ENCODE data around the gene MN1.

The MN1 gene

DNA sequence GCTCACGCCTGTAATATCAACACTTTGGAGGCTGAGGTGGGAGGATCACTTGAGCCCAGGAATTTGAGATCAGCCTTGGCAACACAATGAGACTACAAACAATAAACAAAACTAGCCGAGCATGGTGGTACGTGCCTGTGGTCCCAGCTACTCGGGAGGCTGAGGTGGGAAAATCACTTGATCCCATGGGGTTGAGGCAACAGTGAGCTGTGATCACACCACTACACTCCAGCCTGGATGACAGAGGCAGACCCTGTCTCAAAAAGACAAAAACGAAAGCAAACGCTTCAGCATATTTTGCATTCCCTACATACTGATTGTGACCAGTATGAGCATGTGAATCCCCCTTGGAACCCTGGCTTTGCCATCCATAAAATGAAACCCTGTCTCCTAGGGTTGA lies 33.9 kb upstream of the MN1 start:
- Mint-ChIP-seq H3K4me1 (ENCODE audit: low read depth) (peaks cover 13% of the 10 kb centered on the region), H3K27me3 (no peaks in the 10 kb centered on the region), H3K9me3 (ENCODE audit: low read depth) (peaks cover 8% of the 10 kb centered on the region), H3K36me3 (peaks cover 16% of the 10 kb centered on the region), H3K27ac (no peak overlapping the region), H3K4me3 (no peak overlapping the region)

DNA sequence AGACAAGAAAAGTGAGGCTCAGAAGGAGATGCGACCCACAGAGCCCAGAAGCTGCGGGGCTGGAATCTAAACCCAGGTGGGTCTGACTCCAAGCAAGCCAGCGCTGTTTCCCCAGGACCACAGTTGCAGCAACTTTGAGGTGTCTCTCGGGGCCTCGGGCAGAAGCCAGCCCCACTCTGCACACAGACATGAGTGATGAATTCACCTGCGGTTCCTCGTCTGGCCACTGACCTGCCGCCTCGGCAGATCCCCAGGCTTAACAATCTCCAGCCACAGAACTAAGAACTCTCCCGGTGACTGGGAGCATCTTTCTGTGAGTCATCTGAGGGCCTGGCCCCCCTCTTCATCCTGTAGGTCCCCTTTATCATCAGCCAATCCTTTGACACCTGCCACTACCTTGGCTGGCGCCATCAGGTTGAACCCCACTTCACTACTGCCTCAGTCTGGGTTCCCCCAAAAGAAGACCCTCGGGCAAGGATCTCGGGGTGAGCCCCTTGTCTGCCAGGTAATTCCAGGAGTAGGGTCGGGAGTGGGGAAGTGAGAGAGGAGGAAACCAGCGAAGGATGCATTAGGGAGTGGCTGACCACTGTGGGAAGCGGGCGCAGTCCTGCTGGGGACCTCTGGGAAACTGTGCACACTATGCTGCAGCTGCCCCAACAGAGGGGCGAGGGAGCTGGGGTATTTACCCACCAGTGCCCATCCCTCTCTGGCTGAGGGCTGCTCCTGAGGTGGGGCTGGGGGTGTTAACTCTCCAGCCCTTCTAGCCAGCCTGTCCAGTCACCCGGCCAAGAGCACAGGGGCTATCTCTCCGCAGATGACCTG lies 33.0 kb upstream of the MN1 start:
- H3K27me3 Mint-ChIP-seq, result no peaks in the 10 kb centered on the region
- H3K27ac Mint-ChIP-seq, result no peak overlapping the region
- peaks cover 8% of the 10 kb centered on the region for H3K9me3 Mint-ChIP-seq (ENCODE audit: low read depth)
- peaks cover 12% of the 10 kb centered on the region for H3K36me3 Mint-ChIP-seq
- peaks cover 13% of the 10 kb centered on the region for H3K4me1 Mint-ChIP-seq (ENCODE audit: low read depth)
- H3K4me3 Mint-ChIP-seq, result no peak overlapping the region

DNA sequence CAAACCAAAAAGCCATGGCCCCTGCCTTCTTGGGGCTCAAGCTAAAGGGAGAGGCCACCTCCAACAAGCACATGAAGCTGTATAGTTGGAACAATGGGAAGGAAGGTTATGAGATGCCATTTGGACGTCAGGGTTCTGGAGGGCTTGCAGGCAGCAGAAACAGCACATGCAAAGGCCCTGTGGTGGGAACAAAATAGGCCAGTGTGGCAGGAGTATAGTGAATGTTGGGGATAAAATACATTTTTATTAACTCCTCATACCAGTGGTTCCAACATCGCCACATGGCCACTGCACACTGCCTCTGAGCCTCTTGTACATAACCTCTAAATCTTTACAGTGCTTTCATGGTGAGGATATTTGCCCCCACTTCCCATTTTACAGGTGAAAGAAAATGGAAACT lies 32.2 kb upstream of the MN1 start:
- Mint-ChIP-seq H3K9me3 (ENCODE audit: low read depth) (peaks cover 7% of the 10 kb centered on the region), H3K36me3 (peaks cover 10% of the 10 kb centered on the region), H3K27me3 (no peaks in the 10 kb centered on the region), H3K4me3 (no peak overlapping the region), H3K27ac (no peak overlapping the region), H3K4me1 (ENCODE audit: low read depth) (peaks cover 13% of the 10 kb centered on the region)

DNA sequence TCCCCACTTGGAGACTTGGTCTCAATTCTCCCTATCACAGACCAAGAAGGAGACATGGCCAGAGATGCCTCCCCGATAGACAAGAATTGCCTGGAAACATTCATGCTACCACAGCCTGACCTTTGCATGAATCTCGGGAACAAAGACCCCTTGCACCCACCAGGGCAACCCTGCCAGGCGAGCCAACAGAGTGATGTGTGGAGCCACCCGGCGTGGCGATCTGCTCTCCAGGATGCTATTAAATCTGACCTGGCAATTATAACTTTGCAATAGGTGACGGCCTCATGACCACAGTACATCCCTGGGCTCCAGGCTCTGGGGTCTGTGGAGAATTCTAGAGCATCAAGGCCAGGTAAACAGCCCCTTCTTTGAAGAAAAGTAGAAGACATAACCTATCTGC lies 31.1 kb upstream of the MN1 start:
- Mint-ChIP-seq H3K27ac (no peak overlapping the region), H3K4me1 (ENCODE audit: low read depth) (peaks cover 13% of the 10 kb centered on the region), H3K9me3 (ENCODE audit: low read depth) (peaks cover 2% of the 10 kb centered on the region), H3K4me3 (no peak overlapping the region), H3K36me3 (peaks cover 5% of the 10 kb centered on the region), H3K27me3 (no peaks in the 10 kb centered on the region)

DNA sequence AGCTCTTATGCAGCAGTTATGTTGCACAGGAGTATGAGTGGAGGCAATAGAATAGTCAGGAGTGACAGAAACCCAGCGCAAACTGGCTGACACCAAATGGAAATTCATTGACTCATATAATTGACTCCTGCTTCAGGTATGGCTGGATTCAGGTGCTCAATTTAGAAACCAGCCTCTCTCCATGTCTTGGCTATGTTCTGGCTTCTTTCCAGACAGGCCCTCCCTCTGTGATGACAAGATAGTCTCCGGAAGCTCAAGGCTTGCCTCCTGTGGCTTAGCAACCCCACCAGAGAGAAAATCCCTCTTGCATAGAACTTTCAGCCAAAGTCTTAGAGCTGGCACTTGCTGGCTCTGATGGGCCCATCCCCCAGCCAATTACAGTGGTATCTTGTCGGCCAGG lies 28.1 kb upstream of the MN1 start:
- no peaks in the 10 kb centered on the region for H3K27me3 Mint-ChIP-seq
- H3K4me3 Mint-ChIP-seq, result no peak overlapping the region
- H3K36me3 Mint-ChIP-seq, result no peaks in the 10 kb centered on the region
- H3K4me1 Mint-ChIP-seq (ENCODE audit: low read depth), result peaks cover 13% of the 10 kb centered on the region
- H3K27ac Mint-ChIP-seq, result no peak overlapping the region
- H3K9me3 Mint-ChIP-seq (ENCODE audit: low read depth), result no peaks in the 10 kb centered on the region

DNA sequence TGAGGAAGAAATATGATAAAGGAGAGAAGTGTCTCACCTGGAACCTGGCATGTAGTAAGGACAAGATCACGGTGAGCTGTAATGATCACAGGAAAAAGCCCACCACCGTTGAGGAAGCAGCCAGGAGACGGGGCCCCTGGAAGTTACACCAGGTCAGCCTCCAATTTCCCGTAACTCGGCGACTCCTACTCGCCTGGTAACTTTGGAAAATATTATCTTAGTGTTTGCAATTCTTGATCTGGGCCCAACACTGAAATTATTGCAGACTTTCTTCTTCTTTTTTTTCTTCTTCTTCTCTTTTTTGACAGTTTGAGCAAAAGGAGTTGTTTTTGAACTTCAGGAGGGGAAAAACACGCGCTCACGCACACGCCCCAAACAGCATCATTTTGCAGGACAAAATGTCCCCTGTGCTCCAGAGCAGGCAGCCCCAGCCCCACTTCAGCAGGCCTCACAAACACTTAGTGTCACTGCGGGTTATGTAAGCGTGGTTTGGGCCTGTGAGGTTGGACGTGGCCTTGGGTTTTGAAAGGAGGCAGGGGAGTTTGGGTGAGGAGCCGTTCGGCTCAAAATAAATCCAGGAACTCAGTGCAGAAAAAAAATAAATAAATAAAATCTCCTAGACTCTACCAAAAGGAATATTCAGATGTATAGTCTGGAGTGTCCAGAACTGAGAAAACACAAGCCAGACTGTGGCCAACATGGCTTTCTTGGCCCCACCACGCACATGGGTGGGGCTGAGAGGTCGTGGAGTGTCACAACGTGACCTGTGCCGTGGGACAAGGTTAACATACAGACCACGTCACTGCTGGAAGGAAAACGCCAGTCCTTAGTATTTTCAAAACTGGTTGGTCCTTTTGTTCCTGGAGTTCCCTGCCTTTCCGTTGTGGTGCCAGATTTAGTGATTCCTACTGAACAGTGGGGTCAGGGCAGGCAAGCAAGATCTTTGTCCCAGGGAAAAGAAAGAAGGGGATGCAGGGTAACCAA lies 26.3 kb upstream of the MN1 start:
- Mint-ChIP-seq H3K9me3 (ENCODE audit: low read depth) (no peaks in the 10 kb centered on the region), H3K4me1 (ENCODE audit: low read depth) (peaks cover 13% of the 10 kb centered on the region), H3K4me3 (no peak overlapping the region), H3K36me3 (peaks cover 2% of the 10 kb centered on the region), H3K27me3 (no peaks in the 10 kb centered on the region), H3K27ac (no peak overlapping the region)

DNA sequence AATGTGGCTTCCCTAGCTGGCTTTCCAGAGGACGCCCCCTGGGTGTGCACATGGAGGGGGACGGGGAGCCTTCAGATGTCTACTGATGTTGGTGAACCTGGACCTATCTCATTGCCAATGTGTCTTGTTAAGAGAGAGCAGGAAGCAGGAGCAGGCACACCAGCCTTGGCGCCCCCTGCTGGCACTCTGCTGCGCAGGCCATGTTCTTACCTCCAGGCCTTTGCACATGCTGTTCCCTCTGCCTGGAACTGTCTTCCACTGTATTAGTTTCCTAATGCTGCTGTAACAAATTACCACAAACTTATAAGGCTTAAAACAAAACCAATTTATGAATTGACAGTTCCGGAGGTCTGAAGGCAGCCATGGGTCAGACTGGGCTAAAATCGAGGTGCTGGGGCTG lies 23.6 kb upstream of the MN1 start:
- H3K27me3 Mint-ChIP-seq, result no peaks in the 10 kb centered on the region
- H3K4me1 Mint-ChIP-seq (ENCODE audit: low read depth), result no peaks in the 10 kb centered on the region
- no peak overlapping the region for H3K4me3 Mint-ChIP-seq
- peaks cover 2% of the 10 kb centered on the region for H3K36me3 Mint-ChIP-seq
- H3K9me3 Mint-ChIP-seq (ENCODE audit: low read depth), result no peaks in the 10 kb centered on the region
- no peak overlapping the region for H3K27ac Mint-ChIP-seq

DNA sequence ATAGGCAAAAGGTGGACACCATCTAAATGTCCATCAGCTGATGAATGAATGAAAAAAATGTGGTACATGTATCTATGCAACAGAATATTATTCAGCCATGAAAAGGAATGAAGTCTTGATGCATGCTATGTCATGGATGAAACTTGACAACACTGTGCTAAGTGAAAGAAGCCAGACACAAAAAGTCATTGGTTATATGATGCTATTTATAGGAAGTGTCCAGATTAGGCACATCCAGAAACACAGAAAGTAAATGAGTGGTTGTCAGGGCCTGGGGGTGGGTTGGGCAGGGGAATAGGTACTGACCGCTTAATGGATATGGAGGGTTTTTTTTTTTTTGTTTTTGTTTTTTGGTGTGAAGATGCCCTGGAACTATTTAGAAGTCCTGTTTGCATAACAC lies 21.7 kb upstream of the MN1 start:
- H3K4me3 Mint-ChIP-seq, result no peak overlapping the region
- H3K36me3 Mint-ChIP-seq, result peaks cover 2% of the 10 kb centered on the region
- no peaks in the 10 kb centered on the region for H3K9me3 Mint-ChIP-seq (ENCODE audit: low read depth)
- no peaks in the 10 kb centered on the region for H3K4me1 Mint-ChIP-seq (ENCODE audit: low read depth)
- H3K27ac Mint-ChIP-seq, result no peak overlapping the region
- H3K27me3 Mint-ChIP-seq, result peaks cover 2% of the 10 kb centered on the region

DNA sequence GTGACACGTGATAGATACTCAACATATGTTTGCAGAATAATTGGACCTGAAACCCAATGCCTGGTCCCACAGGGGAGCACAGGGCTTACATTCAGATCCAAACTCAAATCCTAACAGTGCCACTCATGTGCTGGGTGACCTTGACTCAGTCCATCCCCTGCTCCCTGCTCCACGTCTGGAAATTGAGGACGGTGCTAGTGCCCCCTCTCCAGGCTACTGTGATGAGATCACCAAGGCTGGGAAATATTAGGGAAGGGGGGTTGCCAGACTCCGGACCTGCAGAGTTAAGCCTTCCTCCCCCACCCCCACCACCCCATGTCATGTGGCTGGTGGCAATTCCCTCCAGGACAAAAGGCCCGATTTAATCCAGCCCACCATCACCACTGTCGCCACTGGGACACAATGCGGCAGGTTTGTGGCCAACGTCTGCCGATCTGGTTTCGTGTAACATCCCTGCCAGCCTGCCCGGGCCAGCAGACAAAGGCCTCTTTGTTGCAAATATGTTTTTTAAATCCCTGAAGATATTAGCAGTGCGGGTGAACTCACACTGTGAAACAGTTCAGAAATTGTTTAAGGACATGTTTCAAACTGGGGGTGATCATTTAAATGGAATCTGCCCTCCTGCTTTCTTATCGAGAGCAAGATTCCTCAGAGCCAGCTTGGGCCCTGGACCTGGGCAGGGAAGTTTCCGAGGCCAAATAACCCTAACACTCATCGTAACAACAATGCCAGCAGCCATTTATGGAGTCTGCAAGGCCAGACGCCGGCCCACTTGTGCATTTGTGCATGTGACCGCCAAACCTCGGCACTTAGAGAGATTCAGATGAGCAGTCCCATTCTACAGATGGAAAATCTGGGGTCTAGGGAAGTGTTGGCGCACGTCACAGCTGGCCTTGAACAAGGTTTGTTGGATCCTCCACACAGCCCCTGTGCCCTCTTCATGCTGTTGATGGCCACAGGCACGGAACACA lies 19.6 kb upstream of the MN1 start:
- no peaks in the 10 kb centered on the region for H3K9me3 Mint-ChIP-seq (ENCODE audit: low read depth)
- H3K36me3 Mint-ChIP-seq, result peaks cover 2% of the 10 kb centered on the region
- no peak overlapping the region for H3K4me3 Mint-ChIP-seq
- H3K4me1 Mint-ChIP-seq (ENCODE audit: low read depth), result no peaks in the 10 kb centered on the region
- H3K27ac Mint-ChIP-seq, result no peak overlapping the region
- peaks cover 2% of the 10 kb centered on the region for H3K27me3 Mint-ChIP-seq

DNA sequence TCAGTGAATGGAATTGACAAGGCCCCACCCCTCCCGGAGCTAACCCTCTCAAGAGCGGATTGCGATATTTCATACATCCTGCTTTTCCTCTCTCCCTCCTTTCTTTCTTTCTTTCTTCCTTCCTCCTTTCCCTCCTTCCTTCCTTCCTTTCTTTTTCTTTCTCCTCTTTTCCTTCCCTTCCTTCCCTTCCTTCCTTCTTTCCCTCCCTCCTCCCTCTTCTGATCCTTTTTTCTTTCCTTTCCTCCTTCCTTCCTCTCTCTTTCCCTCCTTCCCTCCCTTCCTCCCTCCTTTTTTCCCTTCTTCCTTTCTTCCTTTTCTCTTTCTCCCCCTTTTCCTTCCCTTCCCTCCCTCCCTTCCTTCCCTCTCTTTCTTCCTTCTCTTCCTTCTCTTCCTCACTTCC lies 15.0 kb upstream of the MN1 start:
- H3K27ac Mint-ChIP-seq, result no peak overlapping the region
- H3K36me3 Mint-ChIP-seq, result no peaks in the 10 kb centered on the region
- no peaks in the 10 kb centered on the region for H3K4me1 Mint-ChIP-seq (ENCODE audit: low read depth)
- no peak overlapping the region for H3K4me3 Mint-ChIP-seq
- peaks cover 8% of the 10 kb centered on the region for H3K27me3 Mint-ChIP-seq
- no peaks in the 10 kb centered on the region for H3K9me3 Mint-ChIP-seq (ENCODE audit: low read depth)

DNA sequence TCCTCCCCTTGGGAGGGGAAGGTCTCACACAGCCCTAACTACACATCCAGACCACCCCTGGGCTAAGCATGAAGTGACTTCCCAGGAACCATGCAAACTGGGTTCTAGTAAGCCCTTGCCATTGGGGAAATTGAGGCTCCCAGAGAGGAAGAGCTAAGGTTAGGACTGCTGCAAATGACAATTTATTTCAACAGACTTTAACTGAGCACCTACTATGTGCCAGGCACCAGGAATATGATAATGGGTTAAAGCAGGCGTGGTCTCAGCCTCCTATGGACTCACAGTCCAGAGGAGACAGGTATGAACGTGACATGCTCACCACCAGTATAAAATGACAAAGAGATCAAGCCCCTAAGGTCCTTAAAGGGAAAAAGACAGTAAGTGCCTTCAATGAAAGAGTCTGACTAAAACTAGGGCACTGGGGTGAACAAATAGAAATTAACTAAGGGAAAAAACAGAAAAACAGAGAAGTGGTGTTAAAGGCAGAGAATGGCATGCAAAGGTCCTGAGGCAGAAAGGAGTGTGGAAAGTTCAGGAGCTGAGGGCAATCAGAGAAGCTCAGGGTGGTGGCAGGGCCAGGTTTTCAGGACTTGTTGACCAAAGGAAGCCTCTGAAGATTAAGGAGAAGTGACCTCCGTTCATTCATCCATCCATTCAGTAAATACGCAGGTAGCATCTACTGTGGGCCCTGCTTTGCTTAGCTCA lies 14.4 kb upstream of the MN1 start:
- no peak overlapping the region for H3K27ac Mint-ChIP-seq
- no peaks in the 10 kb centered on the region for H3K4me1 Mint-ChIP-seq (ENCODE audit: low read depth)
- no peaks in the 10 kb centered on the region for H3K9me3 Mint-ChIP-seq (ENCODE audit: low read depth)
- H3K4me3 Mint-ChIP-seq, result no peak overlapping the region
- H3K36me3 Mint-ChIP-seq, result no peaks in the 10 kb centered on the region
- peaks cover 8% of the 10 kb centered on the region for H3K27me3 Mint-ChIP-seq

DNA sequence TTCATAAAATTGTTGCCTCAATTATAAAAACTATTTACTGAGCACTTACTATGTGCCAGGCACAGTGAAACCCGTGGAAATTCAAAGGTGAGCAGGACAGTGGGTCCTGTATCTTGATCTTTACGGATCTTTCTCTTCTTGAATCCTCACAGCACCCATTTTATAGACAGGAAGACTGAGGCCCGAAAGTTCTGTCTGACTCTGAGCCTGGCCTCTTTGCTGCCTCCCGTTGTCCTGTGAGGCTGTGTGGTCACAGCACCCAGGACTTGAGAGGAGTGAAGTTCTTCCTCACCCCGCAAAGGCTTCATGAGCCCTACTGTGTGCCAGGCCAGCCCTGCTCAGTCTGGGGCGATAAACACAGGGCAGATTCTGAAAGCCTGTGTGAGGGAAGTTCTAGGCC lies 13.4 kb upstream of the MN1 start:
- peaks cover 8% of the 10 kb centered on the region for H3K27me3 Mint-ChIP-seq
- H3K36me3 Mint-ChIP-seq, result no peaks in the 10 kb centered on the region
- no peaks in the 10 kb centered on the region for H3K9me3 Mint-ChIP-seq (ENCODE audit: low read depth)
- H3K4me1 Mint-ChIP-seq (ENCODE audit: low read depth), result no peaks in the 10 kb centered on the region
- no peak overlapping the region for H3K4me3 Mint-ChIP-seq
- H3K27ac Mint-ChIP-seq, result no peak overlapping the region

DNA sequence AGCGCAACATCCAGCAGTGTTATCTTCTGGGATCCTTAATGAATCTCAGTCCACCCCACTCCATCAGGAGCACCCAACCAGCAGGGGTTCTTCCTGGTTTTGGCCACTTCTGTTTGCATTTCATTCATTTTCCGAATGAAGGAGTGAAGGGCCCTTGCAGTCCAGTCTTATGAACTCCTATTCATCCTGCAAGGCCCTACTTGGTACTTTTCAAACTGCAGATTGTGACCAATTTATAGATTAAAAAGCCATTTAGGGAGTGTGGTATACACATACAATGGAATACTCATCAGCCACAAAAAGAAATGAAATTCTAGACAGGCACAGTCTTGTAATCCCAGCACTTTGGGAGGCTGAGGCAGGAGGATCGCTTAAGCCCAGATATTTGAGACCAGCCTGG lies 10.2 kb upstream of the MN1 start:
- Mint-ChIP-seq H3K27ac (no peak overlapping the region), H3K27me3 (peaks cover 8% of the 10 kb centered on the region), H3K9me3 (ENCODE audit: low read depth) (no peaks in the 10 kb centered on the region)

DNA sequence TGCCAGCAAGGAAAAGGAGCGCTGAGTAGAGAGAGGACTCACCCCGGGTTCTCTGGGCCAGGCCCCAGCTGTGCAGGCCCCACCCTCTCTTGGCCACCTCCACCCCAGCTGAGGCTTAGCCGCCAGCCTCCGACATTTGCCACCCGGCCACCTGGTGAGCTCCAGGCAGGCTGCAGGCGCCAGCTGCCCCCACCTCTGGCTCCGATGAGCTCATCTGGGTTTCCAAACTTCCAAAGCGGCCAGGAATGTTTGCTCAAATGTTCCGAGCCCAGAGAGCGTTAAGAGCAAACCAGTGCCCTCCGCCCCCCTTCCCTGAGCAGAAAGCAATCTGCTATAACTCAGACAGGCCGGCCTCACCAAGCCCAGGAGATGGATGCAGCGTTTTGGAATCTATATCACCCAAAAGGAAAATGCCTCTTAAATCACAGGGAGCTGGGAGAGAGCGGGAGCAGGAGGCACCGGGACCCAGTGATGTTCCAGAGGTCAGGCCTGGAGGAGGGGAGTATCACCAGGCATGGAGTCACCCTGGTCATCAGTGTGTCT lies 9.1 kb upstream of the MN1 start:
- H3K27ac Mint-ChIP-seq, result no peak overlapping the region
- no peak overlapping the region for H3K4me3 Mint-ChIP-seq
- no peaks in the 10 kb centered on the region for H3K4me1 Mint-ChIP-seq (ENCODE audit: low read depth)
- no peaks in the 10 kb centered on the region for H3K36me3 Mint-ChIP-seq
- no peaks in the 10 kb centered on the region for H3K9me3 Mint-ChIP-seq (ENCODE audit: low read depth)
- peaks cover 6% of the 10 kb centered on the region for H3K27me3 Mint-ChIP-seq

More for the DNA sequence above, 10.2 kb upstream of the MN1 start:
- Mint-ChIP-seq H3K4me1 (ENCODE audit: low read depth) (no peaks in the 10 kb centered on the region), H3K36me3 (no peaks in the 10 kb centered on the region), H3K4me3 (no peak overlapping the region)

Measured in activated naive CD8-positive, alpha-beta T cell (primary cell).